IPS-20b (cell line): ENCODE data around the gene ENPP5.
"Not testable (repeated sequence)": the region's sequence is repeated elsewhere in the genome, so short reads cannot be mapped to it uniquely, and the experiment has no call there.

Experiments
- H3K27ac ChIP-seq: one replicate; pipeline ENCODE4 v1.5.1; 2013; ENCODE audit warnings: low read length
- H3K27me3 ChIP-seq: 2 replicates; pipeline ENCODE4 v1.6.1; 2013; ENCODE audit warnings: mild to moderate bottlenecking, low read length, inconsistent platforms; ENCODE audit not compliant: insufficient read depth
- H3K36me3 ChIP-seq: 2 replicates; pipeline ENCODE4 v1.6.1; 2013; ENCODE audit warnings: low read depth, mild to moderate bottlenecking, inconsistent platforms, low read length, moderate library complexity; ENCODE audit not compliant: insufficient read depth
- H3K4me1 ChIP-seq: 2 replicates; pipeline ENCODE4 v1.6.1; 2013; ENCODE audit warnings: mild to moderate bottlenecking, control low read depth, inconsistent platforms, low read length, moderate library complexity; ENCODE audit not compliant: insufficient read depth
- H3K4me3 ChIP-seq: 2 replicates; pipeline ENCODE4 v1.5.1; 2013; ENCODE audit warnings: mild to moderate bottlenecking, low read length, inconsistent platforms
- H3K9ac ChIP-seq: 2 replicates; pipeline ENCODE4 v1.6.1; 2013; ENCODE audit warnings: low read depth, mild to moderate bottlenecking, inconsistent platforms, low read length, moderate library complexity
- H3K9me3 ChIP-seq: 2 replicates; pipeline ENCODE4 v1.6.1; 2013; ENCODE audit warnings: mild to moderate bottlenecking, low read depth, low read length, inconsistent platforms; ENCODE audit not compliant: insufficient read depth

The ENPP5 gene

GRCh38 chr6:46130666-46131065, 40.1 kb downstream of the ENPP5 start:
- H3K9ac ChIP-seq: no peak overlapping the region
- peak overlapping the region; percentile 71 for H3K4me3 ChIP-seq
- H3K27ac ChIP-seq: no peak overlapping the region

DNA sequence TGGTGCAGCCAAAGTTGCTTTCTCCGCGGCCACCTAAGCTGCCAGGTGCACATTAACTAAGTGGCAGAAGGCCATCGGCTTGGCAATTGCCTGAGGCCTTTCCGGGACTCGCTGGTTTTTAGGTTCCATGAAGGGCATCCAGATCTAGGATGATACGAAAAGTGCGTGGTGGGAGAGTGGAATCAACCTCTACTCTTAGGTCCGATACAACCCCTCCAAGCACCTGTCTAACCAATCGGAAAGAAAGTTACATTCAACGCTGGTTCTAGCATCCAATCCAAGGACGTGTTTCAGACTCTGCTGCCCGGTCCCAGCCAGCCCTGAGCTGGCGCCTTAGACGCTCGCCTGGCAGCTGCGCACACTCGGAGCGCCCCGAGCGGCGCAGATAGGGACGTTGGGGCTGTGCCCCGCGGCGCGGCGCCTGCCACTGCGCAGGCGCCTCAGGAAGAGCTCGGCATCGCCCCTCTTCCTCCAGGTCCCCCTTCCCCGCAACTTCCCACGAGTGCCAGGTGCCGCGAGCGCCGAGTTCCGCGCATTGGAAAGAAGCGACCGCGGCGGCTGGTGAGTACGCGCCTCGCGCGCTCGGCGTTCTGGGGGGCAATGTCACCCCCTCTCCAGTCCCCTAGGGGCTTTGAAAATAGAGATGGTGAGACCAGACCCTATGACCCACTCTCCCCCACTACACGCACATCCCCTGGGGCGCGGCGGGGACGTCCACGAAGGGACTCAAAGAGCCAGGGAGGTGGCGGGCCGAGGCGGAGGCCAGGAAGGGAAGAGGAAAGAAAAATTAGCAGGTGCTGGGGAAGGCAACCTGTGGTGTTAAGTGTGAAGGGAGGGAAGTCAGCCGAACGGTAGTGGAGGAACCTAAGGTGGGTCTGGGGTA, 40.9 kb downstream of the ENPP5 start, which contains the start of gene ENPP4:
Gene ENPP4, plus strand, starts transcription at position 361 of the 883 bp plus-strand sequence. CDS start 9,595 bp downstream, outside the sequence.
- H3K4me1 ChIP-seq: no peaks in the 10 kb centered on the region
- H3K9me3 ChIP-seq: no peaks in the 10 kb centered on the region
- peak within 1 kb of the TSS; percentile 68; the same call in 1 of the 2 replicates for H3K9ac ChIP-seq
- peak within 1 kb of the TSS; percentile 71 for H3K4me3 ChIP-seq
- H3K27me3 ChIP-seq: peaks cover 29% of the 10 kb centered on the region
- no peaks in the 10 kb centered on the region for H3K36me3 ChIP-seq
- no peak within 1 kb of the TSS for H3K27ac ChIP-seq

More at GRCh38 chr6:46130666-46131065, 40.1 kb downstream of the ENPP5 start:
- Histone ChIP-seq H3K4me1 (no peaks in the 10 kb centered on the region), H3K9me3 (no peaks in the 10 kb centered on the region), H3K27me3 (peaks cover 29% of the 10 kb centered on the region), H3K36me3 (no peaks in the 10 kb centered on the region)

DNA sequence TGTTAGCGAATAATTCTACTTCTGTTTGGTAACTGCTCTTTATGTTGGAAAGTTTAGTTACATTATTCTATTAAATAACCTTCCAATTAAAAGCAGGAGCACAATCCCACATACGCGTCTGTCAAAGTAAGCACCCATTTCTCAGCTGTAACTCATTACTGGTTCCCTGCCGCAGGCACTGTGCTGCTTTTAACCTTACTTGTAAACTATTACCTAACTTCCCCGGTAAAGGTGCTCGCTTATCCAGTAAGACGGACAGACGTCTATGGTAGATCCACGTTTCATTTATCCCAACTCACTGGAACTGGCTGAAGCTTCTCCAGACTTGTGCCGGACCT, 41.5 kb downstream of the ENPP5 start:
- Histone ChIP-seq H3K36me3 (no peaks in the 10 kb centered on the region), H3K9ac (peak overlapping the region; percentile 29; the same call in 1 of the 2 replicates), H3K27ac (no peak overlapping the region), H3K27me3 (peaks cover 29% of the 10 kb centered on the region), H3K4me3 (peak overlapping the region; percentile 71), H3K9me3 (no peaks in the 10 kb centered on the region), H3K4me1 (no peaks in the 10 kb centered on the region)

DNA sequence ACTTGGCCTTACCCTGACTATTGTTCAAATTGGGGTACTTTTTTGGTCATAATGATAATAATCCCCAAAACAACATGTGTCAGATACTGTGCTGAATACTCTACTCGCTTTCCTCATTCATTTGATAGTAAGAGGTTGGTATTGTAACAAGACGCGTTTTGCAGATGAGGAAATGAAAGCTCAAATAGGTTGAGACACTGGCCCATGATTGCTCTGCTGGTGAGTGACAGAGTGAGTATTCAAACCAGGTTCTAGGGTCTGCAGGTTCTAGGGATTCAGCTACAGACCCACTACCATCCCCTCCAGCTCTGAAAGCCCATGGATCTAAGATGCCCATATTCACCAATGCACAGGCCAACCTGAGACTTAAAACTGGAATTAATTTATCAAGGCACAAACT, 42.3 kb downstream of the ENPP5 start:
- Histone ChIP-seq H3K4me3 (no peak overlapping the region), H3K27me3 (peaks cover 29% of the 10 kb centered on the region), H3K36me3 (no peaks in the 10 kb centered on the region), H3K9ac (no peak overlapping the region), H3K4me1 (no peaks in the 10 kb centered on the region), H3K9me3 (no peaks in the 10 kb centered on the region), H3K27ac (no peak overlapping the region)

GRCh38 chr6:46119679-46120078, 51.1 kb downstream of the ENPP5 start:
- H3K9me3 ChIP-seq, H3K27me3 ChIP-seq, H3K9ac ChIP-seq, H3K4me3 ChIP-seq, H3K4me1 ChIP-seq, H3K27ac ChIP-seq, H3K36me3 ChIP-seq: not testable (repeated sequence)

DNA sequence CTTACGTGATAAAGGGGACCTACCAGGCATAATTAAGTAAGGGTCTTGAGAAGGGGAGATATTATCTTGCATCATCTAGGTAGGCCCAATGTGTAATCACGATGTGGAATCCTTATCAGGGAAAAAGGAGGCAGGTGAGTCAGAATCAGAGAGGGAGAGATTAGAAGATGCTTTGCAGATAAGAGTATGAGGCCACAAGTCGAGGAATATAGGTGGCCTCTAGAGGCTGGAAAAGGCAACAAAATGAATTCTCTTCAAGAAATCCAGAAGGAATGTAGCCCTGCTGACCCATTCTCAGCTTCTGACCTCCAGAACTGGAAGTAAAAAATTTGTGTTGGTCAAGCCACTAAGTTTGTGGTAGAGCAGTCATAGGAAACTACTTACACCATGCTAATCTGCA, 51.9 kb downstream of the ENPP5 start:
- Histone ChIP-seq H3K4me1 (no peaks in the 10 kb centered on the region), H3K9me3 (peaks cover 5% of the 10 kb centered on the region; the same call in 1 of the 2 replicates), H3K9ac (no peak overlapping the region), H3K36me3 (no peaks in the 10 kb centered on the region), H3K27ac (no peak overlapping the region), H3K4me3 (no peak overlapping the region), H3K27me3 (no peaks in the 10 kb centered on the region)

GRCh38 chr6:46118157-46118556, 52.6 kb downstream of the ENPP5 start:
- Histone ChIP-seq H3K9ac (no peak overlapping the region), H3K27me3 (no peaks in the 10 kb centered on the region), H3K4me1 (no peaks in the 10 kb centered on the region; the same call in 1 of the 2 replicates), H3K9me3 (peaks cover 5% of the 10 kb centered on the region; the same call in 1 of the 2 replicates), H3K27ac (no peak overlapping the region), H3K36me3 (no peaks in the 10 kb centered on the region), H3K4me3 (no peak overlapping the region)

- Histone ChIP-seq H3K4me3 (no peak overlapping the region), H3K9me3 (peaks cover 9% of the 10 kb centered on the region; the same call in 1 of the 2 replicates), H3K27ac (no peak overlapping the region), H3K36me3 (no peaks in the 10 kb centered on the region), H3K9ac (no peak overlapping the region), H3K4me1 (no peaks in the 10 kb centered on the region; the same call in 1 of the 2 replicates), H3K27me3 (no peaks in the 10 kb centered on the region)
These were observed 54.5 kb downstream of the ENPP5 start for GRCh38 chr6:46116289-46116688.

GRCh38 chr6:46115634-46116033, 55.1 kb downstream of the ENPP5 start:
- H3K9me3 ChIP-seq: peaks cover 12% of the 10 kb centered on the region; the same call in 1 of the 2 replicates
- H3K27me3 ChIP-seq: no peaks in the 10 kb centered on the region
- no peak overlapping the region for H3K9ac ChIP-seq
- no peaks in the 10 kb centered on the region for H3K36me3 ChIP-seq
- H3K4me3 ChIP-seq: no peak overlapping the region
- no peaks in the 10 kb centered on the region; the same call in 1 of the 2 replicates for H3K4me1 ChIP-seq
- no peak overlapping the region for H3K27ac ChIP-seq

DNA sequence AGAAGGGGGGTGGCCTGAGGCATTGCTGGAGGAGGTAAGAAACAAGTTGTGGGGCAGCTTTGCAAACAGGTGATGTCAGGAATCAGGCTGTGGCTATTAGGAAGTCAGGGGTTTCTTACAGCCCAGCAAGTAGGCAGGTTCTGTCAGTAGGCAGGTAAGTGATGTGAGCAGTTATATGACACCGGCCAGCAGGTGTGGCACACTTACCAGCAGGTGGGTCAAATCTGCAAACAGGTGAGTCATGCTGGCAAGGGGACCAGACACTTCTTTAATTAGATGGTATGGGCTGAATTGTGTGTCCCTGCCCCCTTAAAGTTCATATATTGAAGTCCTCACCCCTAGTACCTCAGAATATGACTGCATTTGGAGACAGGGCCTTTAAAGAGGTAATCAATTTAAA, 57.4 kb downstream of the ENPP5 start:
- Histone ChIP-seq H3K9ac (no peak overlapping the region), H3K36me3 (no peaks in the 10 kb centered on the region), H3K4me3 (no peak overlapping the region), H3K27ac (no peak overlapping the region), H3K27me3 (no peaks in the 10 kb centered on the region), H3K9me3 (peaks cover 6% of the 10 kb centered on the region; the same call in 1 of the 2 replicates), H3K4me1 (no peaks in the 10 kb centered on the region; the same call in 1 of the 2 replicates)
